Large intestine (tissue), 1 donor: ENCODE results near the gene GJC3. TPM values are rescaled to one million over a fixed set of nuclear protein-coding genes. Genes with fewer than 3 reads are reported as not detected.

ENCODE experiments used
- polyA plus RNA-seq: library from polyadenylated mRNA; unstranded; fragments of 120-200 nt; gene quantifications from one replicate; pipeline ENCODE4 v1.2.1, GENCODE V29; 2013

GJC3 gene
- polyA plus RNA-seq, 1 donor, result 0.54 TPM

Other genes with a start within 250 kb of the GJC3 start
- gene CYP3A5, start 249.6 kb downstream of the GJC3 start, polyA plus RNA-seq, result 139 TPM
- gene CYP3A7, start 194.4 kb downstream of the GJC3 start, polyA plus RNA-seq, result 1.8 TPM
- gene CYP3A4, start 145.4 kb downstream of the GJC3 start, polyA plus RNA-seq, result 14.3 TPM
- 0.16 TPM for gene CYP3A43, start 101.6 kb downstream of the GJC3 start, polyA plus RNA-seq
- gene OR2AE1, start 52.6 kb downstream of the GJC3 start, polyA plus RNA-seq, result 0.13 TPM
- 33.2 TPM for gene TRIM4, start 10.1 kb downstream of the GJC3 start, polyA plus RNA-seq
- gene AZGP1, start 46.4 kb upstream of the GJC3 start, polyA plus RNA-seq, result 13.9 TPM
- gene ZKSCAN1, start 86.0 kb upstream of the GJC3 start, polyA plus RNA-seq, result 45.6 TPM
- 13.6 TPM for gene ZSCAN21, start 120.2 kb upstream of the GJC3 start, polyA plus RNA-seq
- 50.4 TPM for gene ZNF3, start 152.1 kb upstream of the GJC3 start, polyA plus RNA-seq
- gene COPS6, start 159.3 kb upstream of the GJC3 start, polyA plus RNA-seq, result 94.0 TPM
- gene MCM7, start 171.8 kb upstream of the GJC3 start, polyA plus RNA-seq, result 93.8 TPM
- 18.2 TPM for gene AP4M1, start 172.0 kb upstream of the GJC3 start, polyA plus RNA-seq
- gene TAF6, start 189.7 kb upstream of the GJC3 start, polyA plus RNA-seq, result 36.1 TPM
- 20.1 TPM for gene CNPY4, start 190.0 kb upstream of the GJC3 start, polyA plus RNA-seq
- 2.8 TPM for gene MBLAC1, start 197.3 kb upstream of the GJC3 start, polyA plus RNA-seq
- 133 TPM for gene LAMTOR4, start 219.3 kb upstream of the GJC3 start, polyA plus RNA-seq
- gene TRAPPC14, start 229.1 kb upstream of the GJC3 start, polyA plus RNA-seq, result 23.8 TPM
- gene GAL3ST4, start 239.0 kb upstream of the GJC3 start, polyA plus RNA-seq, result 4.2 TPM
- 3.9 TPM for gene GPC2, start 247.8 kb upstream of the GJC3 start, polyA plus RNA-seq
- 15.6 TPM for gene STAG3, start 248.3 kb upstream of the GJC3 start, polyA plus RNA-seq